DND-41 (cell line): Measurements from ENCODE around the gene GTF2A2.

ENCODE experiments used
- ATAC-seq: fragments of 200-7000 bp; cut with Tn5 transposase; 3 replicates; pipeline ENCODE4 v1.9.1; 2021; ENCODE audit warnings: low read depth; ENCODE audit not compliant: insufficient read depth
- DNase-seq: peaks from one replicate; pipeline ENCODE4 v3.0.0-alpha.2; 2020
- H2AFZ ChIP-seq: 2 replicates; pipeline ENCODE4 v1.6.0; 2012; ENCODE audit warnings: low read depth, low read length
- H3K27ac ChIP-seq: 2 replicates; pipeline ENCODE4 v1.5.1; 2012; ENCODE audit warnings: low read length, inconsistent platforms
- H3K27me3 ChIP-seq: fragments of 200-600 bp; sonication (generic); 2 replicates; pipeline ENCODE4 v1.6.0; 2012; ENCODE audit warnings: low read length, mild to moderate bottlenecking, inconsistent platforms; ENCODE audit not compliant: insufficient read depth, poor library complexity
- H3K36me3 ChIP-seq: 2 replicates; pipeline ENCODE4 v1.5.1; 2012; ENCODE audit warnings: low read length, inconsistent platforms; ENCODE audit not compliant: insufficient read depth
- H3K4me1 ChIP-seq: 2 replicates; pipeline ENCODE4 v1.5.1; 2012; ENCODE audit warnings: mild to moderate bottlenecking, low read length; ENCODE audit not compliant: insufficient read depth
- H3K4me2 ChIP-seq: 2 replicates; pipeline ENCODE4 v1.6.0; 2012; ENCODE audit warnings: mild to moderate bottlenecking, moderate library complexity, low read length, inconsistent platforms; ENCODE audit not compliant: insufficient read depth
- H3K4me3 ChIP-seq, 2 experiments: fragments of 200-600 bp in 1 of 2; shearing (Covaris generic) in 1 of 2; 2 replicates each; pipeline ENCODE4 v1.5.1; 2012 to 2016; ENCODE audit warnings: inconsistent platforms in 2 of 2, low read length in 2 of 2, mild to moderate bottlenecking in 2 of 2, low read depth in 1 of 2, moderate library complexity in 1 of 2
- H3K79me2 ChIP-seq: 2 replicates; pipeline ENCODE4 v1.6.0; 2012; ENCODE audit warnings: low read length, inconsistent platforms; ENCODE audit not compliant: insufficient read depth
- H3K9ac ChIP-seq: 2 replicates; pipeline ENCODE4 v1.6.0; 2012; ENCODE audit warnings: low read depth, mild to moderate bottlenecking, inconsistent platforms, low read length, moderate library complexity
- H3K9me3 ChIP-seq: 2 replicates; pipeline ENCODE4 v1.5.1; 2012; ENCODE audit warnings: low read length, moderate library complexity, mild to moderate bottlenecking, inconsistent platforms; ENCODE audit not compliant: insufficient read depth, severe bottlenecking
- H4K20me1 ChIP-seq: 2 replicates; pipeline ENCODE4 v1.6.0; 2012; ENCODE audit warnings: low read length; ENCODE audit not compliant: insufficient read depth
- CTCF ChIP-seq: IDR thresholded peaks from 2 replicates; pipeline ENCODE4 v1.5.1; 2012; ENCODE audit warnings: borderline replicate concordance, low read length, moderate library complexity, mild to moderate bottlenecking; ENCODE audit not compliant: poor library complexity, severe bottlenecking; ENCODE audit errors: extremely low read depth
- EZH2 ChIP-seq: IDR thresholded peaks from 3 replicates; pipeline ENCODE4 v1.6.1; 2012; ENCODE audit warnings: borderline replicate concordance, low read depth, mild to moderate bottlenecking, moderate library complexity, low read length, inconsistent platforms; ENCODE audit not compliant: severe bottlenecking

The GTF2A2 gene

DNA sequence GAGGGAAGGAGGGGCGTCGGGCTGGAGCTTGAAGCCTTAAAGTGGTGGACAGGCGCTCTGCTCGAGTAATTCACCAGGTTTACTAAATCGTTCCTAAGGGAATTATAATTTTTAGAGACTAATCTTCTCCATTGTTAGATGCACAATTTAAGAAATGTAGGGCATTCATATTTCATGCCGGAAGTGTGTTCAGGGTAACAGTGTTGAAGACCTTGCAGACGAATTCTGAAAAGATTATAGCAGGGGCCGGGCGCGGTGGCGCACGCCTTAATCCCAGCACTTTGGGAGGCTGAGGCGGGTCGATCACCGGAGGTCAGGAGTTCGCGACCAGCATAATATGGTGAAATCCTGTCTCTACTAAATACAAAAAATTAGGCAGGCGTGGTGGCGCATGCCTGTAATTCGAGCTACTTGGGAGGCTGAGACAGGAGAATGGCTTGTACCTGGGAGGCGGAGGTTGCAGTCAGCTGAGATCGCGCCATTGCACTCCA is 365 bp upstream of the GTF2A2 start:
- H2AFZ ChIP-seq: peak overlapping the region; percentile 88

GRCh38 chr15:59654046-59654445 is 3.3 kb downstream of the GTF2A2 start:
- peaks cover 37% of the 10 kb centered on the region for H3K36me3 ChIP-seq
- H3K4me1 ChIP-seq: peaks cover 29% of the 10 kb centered on the region
- H3K4me2 ChIP-seq: 0 out of 2 replicates have a peak overlapping the region, but pooled peaks have one; percentile 13
- no peaks in the 10 kb centered on the region for H3K27me3 ChIP-seq
- no peak overlapping the region for H2AFZ ChIP-seq
- H3K4me3 ChIP-seq: no peak overlapping the region
- H3K9ac ChIP-seq: no peak overlapping the region
- ATAC-seq (no peak), DNase-seq (no peak)
- H4K20me1 ChIP-seq: peaks cover 9% of the 10 kb centered on the region; the same call in 1 of the 2 replicates
- no peaks in the 10 kb centered on the region for H3K9me3 ChIP-seq
- no peak overlapping the region for H3K27ac ChIP-seq
- peaks cover 51% of the 10 kb centered on the region for H3K79me2 ChIP-seq
- TF ChIP-seq CTCF (no peak), EZH2 (no peak)

More for the DNA sequence above, 365 bp upstream of the GTF2A2 start:
- H3K9ac ChIP-seq: peak overlapping the region; percentile 81
- H3K9me3 ChIP-seq: no peaks in the 10 kb centered on the region
- peaks cover 38% of the 10 kb centered on the region for H3K36me3 ChIP-seq
- DNase-seq (no peak), ATAC-seq (peak; percentile 50)
- peak overlapping the region; percentile 74 to 91 for H3K4me3 ChIP-seq
- peaks cover 29% of the 10 kb centered on the region for H3K4me1 ChIP-seq
- H3K4me2 ChIP-seq: peak overlapping the region; percentile 66
- H3K79me2 ChIP-seq: peaks cover 47% of the 10 kb centered on the region
- TF ChIP-seq EZH2 (no peak), CTCF (no peak)
- H3K27me3 ChIP-seq: no peaks in the 10 kb centered on the region
- peak overlapping the region; percentile 70 for H3K27ac ChIP-seq
- peaks cover 9% of the 10 kb centered on the region; the same call in 1 of the 2 replicates for H4K20me1 ChIP-seq

DNA sequence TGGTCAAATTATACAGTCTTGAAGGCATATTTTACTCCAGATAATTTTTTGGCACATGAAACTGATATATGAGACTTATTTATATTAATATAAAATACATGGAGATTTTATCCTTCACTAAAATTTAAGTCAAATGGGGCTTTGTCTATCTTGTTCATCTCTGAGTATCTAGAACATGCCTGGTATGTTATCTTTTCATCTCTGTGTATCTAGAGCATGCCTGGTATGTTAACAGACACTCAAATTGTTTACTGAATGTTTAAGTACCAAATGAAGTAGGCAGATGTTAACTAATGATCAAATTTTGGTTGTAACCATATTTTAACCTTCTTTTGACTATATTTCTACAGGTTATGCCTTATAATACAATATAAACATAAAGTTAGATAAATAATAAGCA is 7.7 kb downstream of the GTF2A2 start:
- TF ChIP-seq CTCF (no peak), EZH2 (no peak)
- Histone ChIP-seq H3K79me2 (peaks cover 23% of the 10 kb centered on the region), H3K36me3 (peaks cover 60% of the 10 kb centered on the region), H3K9me3 (no peaks in the 10 kb centered on the region), H3K4me3 (no peak overlapping the region), H3K9ac (no peak overlapping the region), H3K27ac (no peak overlapping the region), H3K4me1 (no peaks in the 10 kb centered on the region), H4K20me1 (no peaks in the 10 kb centered on the region; the same call in 1 of the 2 replicates), H3K4me2 (no peak overlapping the region), H3K27me3 (no peaks in the 10 kb centered on the region), H2AFZ (no peak overlapping the region)
- DNase-seq (no peak), ATAC-seq (no peak)
